GM12873 (cell line): ENCODE results near the gene ELFN1.

Source experiments
- CTCF ChIP-seq: IDR thresholded peaks from 2 replicates; pipeline ENCODE4 v1.5.1; 2012; ENCODE audit warnings: low read depth, mild to moderate bottlenecking, moderate library complexity, low read length, control low read depth; ENCODE audit not compliant: insufficient read depth; ENCODE audit errors: missing control alignments

ELFN1 gene

GRCh38 chr7:1654738-1655475, 15.2 kb upstream of the ELFN1 start:
- TF ChIP-seq CTCF = no peak

- TF ChIP-seq CTCF = no peak
Measured at GRCh38 chr7:1659696-1660095, 10.4 kb upstream of the ELFN1 start.

- no peak for TF ChIP-seq CTCF
Measured at GRCh38 chr7:1661461-1661860, 8.6 kb upstream of the ELFN1 start.

GRCh38 chr7:1662101-1662500, 8.0 kb upstream of the ELFN1 start:
- no peak for TF ChIP-seq CTCF

- TF ChIP-seq CTCF = no peak
Measured at GRCh38 chr7:1662767-1663166, 7.3 kb upstream of the ELFN1 start.

GRCh38 chr7:1663223-1663622, 6.9 kb upstream of the ELFN1 start:
- no peak for TF ChIP-seq CTCF

- TF ChIP-seq CTCF = no peak
Measured at GRCh38 chr7:1663857-1664651, 6.0 kb upstream of the ELFN1 start.
